AG09309 (cell line): ENCODE measurements around the gene ZNF385C.
A peak's percentile ranks its signal among the peaks of the same experiment; 100 is the strongest.

Source experiments
- DNase-seq: peaks from one replicate; pipeline ENCODE4 v3.0.0-alpha.2; 2010; ENCODE audit warnings: low read depth
- H3K4me3 ChIP-seq: 2 replicates; pipeline ENCODE4 v1.5.1; 2011; ENCODE audit warnings: mild to moderate bottlenecking, low read depth, low read length, moderate library complexity; ENCODE audit not compliant: control insufficient read depth
- TF ChIP-seq, protein P1 (sequence below): IDR thresholded peaks from 2 replicates; pipeline ENCODE4 v1.5.1; 2011; ENCODE audit warnings: mild to moderate bottlenecking, low read depth, low read length, inconsistent platforms; ENCODE audit not compliant: insufficient read depth, control insufficient read depth; ENCODE audit errors: missing control alignments

Gene ZNF385C

DNA sequence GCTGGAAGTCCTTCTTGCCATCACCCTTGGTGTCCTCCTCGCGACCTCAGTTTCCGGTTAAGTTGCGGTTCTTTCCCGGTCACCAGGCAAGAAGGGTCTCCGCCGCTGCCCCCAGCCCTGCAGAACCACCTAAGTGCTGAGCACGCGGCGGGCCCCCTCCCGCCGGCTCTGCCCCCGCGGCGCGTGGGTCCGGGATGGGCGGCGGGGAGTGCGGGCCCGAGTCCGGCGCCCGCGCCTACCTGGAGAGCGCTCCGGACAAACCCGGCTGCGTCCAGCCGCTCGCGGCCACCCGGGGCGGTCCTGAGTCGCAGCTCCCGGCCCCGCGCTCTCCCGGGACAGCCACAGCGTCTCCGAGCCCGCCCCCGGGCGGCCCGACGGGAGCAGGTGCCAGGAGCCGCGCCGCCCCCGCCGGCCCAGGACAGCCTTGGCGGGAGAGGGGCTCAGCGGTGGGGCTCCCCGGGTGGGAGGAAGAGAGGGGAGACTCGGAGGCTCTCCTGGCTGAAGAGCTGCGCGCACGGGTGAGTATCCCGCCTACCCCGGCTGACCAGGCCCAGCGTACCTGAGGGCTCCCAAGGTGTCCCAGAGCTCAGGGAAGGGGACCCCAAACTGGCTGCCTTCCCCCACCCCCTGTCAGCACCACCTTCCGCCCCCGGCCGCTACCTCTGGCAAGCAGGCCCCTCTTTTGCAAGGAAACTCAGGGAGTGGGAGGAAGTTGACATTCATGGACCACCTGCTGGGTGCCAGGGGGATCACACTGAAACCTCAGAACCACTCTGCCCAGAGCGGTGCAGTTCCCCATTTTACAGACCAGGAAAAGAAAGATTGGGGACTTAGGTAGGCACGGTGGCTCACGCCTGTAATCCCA lies 25.7 kb downstream of the ZNF385C start:
- TF ChIP-seq, protein P1, sequence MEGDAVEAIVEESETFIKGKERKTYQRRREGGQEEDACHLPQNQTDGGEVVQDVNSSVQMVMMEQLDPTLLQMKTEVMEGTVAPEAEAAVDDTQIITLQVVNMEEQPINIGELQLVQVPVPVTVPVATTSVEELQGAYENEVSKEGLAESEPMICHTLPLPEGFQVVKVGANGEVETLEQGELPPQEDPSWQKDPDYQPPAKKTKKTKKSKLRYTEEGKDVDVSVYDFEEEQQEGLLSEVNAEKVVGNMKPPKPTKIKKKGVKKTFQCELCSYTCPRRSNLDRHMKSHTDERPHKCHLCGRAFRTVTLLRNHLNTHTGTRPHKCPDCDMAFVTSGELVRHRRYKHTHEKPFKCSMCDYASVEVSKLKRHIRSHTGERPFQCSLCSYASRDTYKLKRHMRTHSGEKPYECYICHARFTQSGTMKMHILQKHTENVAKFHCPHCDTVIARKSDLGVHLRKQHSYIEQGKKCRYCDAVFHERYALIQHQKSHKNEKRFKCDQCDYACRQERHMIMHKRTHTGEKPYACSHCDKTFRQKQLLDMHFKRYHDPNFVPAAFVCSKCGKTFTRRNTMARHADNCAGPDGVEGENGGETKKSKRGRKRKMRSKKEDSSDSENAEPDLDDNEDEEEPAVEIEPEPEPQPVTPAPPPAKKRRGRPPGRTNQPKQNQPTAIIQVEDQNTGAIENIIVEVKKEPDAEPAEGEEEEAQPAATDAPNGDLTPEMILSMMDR: no peak
- DNase-seq: no peak
- no peak overlapping the region for H3K4me3 ChIP-seq

- TF ChIP-seq, protein P1: no peak
- no peak for DNase-seq
- no peak overlapping the region for H3K4me3 ChIP-seq
These were observed 26.5 kb downstream of the ZNF385C start for GRCh38 chr17:42071810-42072209.

- H3K4me3 ChIP-seq: no peak overlapping the region
- TF ChIP-seq, protein P1: no peak
- DNase-seq: no peak
These were observed 29.3 kb downstream of the ZNF385C start for GRCh38 chr17:42068979-42069378.

GRCh38 chr17:42067371-42068091 lies 30.7 kb downstream of the ZNF385C start:
- no peak overlapping the region for H3K4me3 ChIP-seq
- DNase-seq: no peak
- TF ChIP-seq, protein P1: peak; percentile 90

- TF ChIP-seq, protein P1: no peak
- H3K4me3 ChIP-seq: no peak overlapping the region
- DNase-seq: no peak
These were observed 33.1 kb downstream of the ZNF385C start for GRCh38 chr17:42065201-42065600.

- TF ChIP-seq, protein P1: no peak
- DNase-seq: no peak
- H3K4me3 ChIP-seq: no peak overlapping the region
These were observed 35.6 kb downstream of the ZNF385C start for GRCh38 chr17:42062681-42063080.
